SJSA1 (cell line): ENCODE data around the gene DNASE1L1. TPM values are rescaled to one million over a fixed set of nuclear protein-coding genes. Genes with fewer than 3 reads are reported as not detected.
A peak's percentile ranks its signal among the peaks of the same experiment; 100 is the strongest.

ENCODE experiments used
- DNase-seq, 2 experiments: peaks; one replicate each; pipeline ENCODE4 v3.0.0-alpha.2; 2015 to 2020; ENCODE audit warnings: low spot score in 2 of 2, low read depth in 1 of 2
- H3K27ac ChIP-seq: fragments of 250-450 bp; sonication (Bioruptor Pico); 2 replicates; pipeline ENCODE4 v1.5.1; 2020; ENCODE audit warnings: mild to moderate bottlenecking, moderate library complexity
- H3K27me3 ChIP-seq: fragments of 250-450 bp; sonication (Bioruptor Pico); replicated peaks from 2 replicates; pipeline ENCODE4 v1.5.1; 2020; ENCODE audit warnings: mild to moderate bottlenecking, moderate library complexity
- H3K36me3 ChIP-seq: fragments of 250-450 bp; sonication (Bioruptor Pico); 2 replicates; pipeline ENCODE4 v1.5.1; 2020; ENCODE audit warnings: mild to moderate bottlenecking
- H3K4me1 ChIP-seq: fragments of 250-450 bp; sonication (Bioruptor Pico); replicated peaks from 2 replicates; pipeline ENCODE4 v1.6.1; 2021; ENCODE audit warnings: mild to moderate bottlenecking
- H3K4me3 ChIP-seq: fragments of 250-450 bp; sonication (Bioruptor Pico); 2 replicates; pipeline ENCODE4 v1.5.1; 2020; ENCODE audit warnings: mild to moderate bottlenecking
- H3K9me3 ChIP-seq: fragments of 250-450 bp; sonication (Bioruptor Pico); replicated peaks from 2 replicates; pipeline ENCODE4 v1.5.1; 2020; ENCODE audit warnings: mild to moderate bottlenecking
- total RNA-seq: library from RNA; depleted of rRNA; stranded (reverse); fragments of >200 nt; shearing (Covaris generic); gene quantifications from 2 replicates; pipeline ENCODE4 v1.2.3, GENCODE V29; 2014; rRNA removed

Gene DNASE1L1, protein sequence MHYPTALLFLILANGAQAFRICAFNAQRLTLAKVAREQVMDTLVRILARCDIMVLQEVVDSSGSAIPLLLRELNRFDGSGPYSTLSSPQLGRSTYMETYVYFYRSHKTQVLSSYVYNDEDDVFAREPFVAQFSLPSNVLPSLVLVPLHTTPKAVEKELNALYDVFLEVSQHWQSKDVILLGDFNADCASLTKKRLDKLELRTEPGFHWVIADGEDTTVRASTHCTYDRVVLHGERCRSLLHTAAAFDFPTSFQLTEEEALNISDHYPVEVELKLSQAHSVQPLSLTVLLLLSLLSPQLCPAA
- 30.9 and 41.8 TPM in 2 replicates for total RNA-seq

DNA sequence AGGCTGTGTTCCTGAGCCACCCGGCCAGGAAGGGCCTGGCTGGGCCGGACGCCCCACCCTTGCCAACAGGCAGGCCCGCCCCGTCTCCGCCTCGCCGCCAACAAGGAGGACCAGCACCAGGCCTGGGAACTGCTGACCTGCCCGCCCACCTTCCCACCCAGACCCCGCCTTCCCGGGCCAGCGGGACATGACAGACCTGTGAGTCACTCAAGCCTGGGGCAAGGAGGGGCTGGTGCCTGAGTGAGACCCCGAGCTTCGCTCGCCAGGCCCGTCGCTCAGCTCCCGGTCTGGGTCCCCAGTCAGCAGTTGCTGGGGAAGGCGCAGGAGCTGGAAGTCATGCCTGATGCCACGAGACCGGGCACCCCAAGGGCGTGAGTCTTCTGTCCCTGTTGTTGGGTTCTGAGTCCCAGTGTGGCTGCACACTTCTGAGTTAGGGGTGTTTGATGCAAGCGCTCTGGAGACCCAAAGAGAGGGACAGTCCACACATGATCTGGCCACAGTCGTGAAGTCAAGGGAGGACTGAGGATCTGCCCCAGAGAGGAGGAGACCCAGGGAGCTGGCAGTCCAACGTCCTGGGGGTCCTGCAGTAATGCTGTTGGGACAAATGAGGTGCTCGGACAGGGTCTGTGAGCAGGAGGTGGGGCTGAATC is at the start of gene DNASE1L1:
Gene DNASE1L1, minus strand, starts transcription at position 33 of the 650 bp plus-strand sequence. CDS start 3,686 bp downstream, outside the sequence.
- H3K27me3 ChIP-seq: no peaks in the 10 kb centered on the region
- peak; percentile 79 to 96 for DNase-seq
- H3K9me3 ChIP-seq: no peaks in the 10 kb centered on the region
- H3K27ac ChIP-seq: peak within 1 kb of the TSS; percentile 67
- H3K36me3 ChIP-seq: no peaks in the 10 kb centered on the region
- peaks cover 20% of the 10 kb centered on the region for H3K4me1 ChIP-seq
- H3K4me3 ChIP-seq: peak within 1 kb of the TSS; percentile 36

- H3K36me3 ChIP-seq: no peaks in the 10 kb centered on the region
- H3K27me3 ChIP-seq: no peaks in the 10 kb centered on the region
- no peaks in the 10 kb centered on the region for H3K9me3 ChIP-seq
- peak within 1 kb of the TSS; percentile 37 for H3K4me3 ChIP-seq
- no peak within 1 kb of the TSS for H3K27ac ChIP-seq
- H3K4me1 ChIP-seq: peaks cover 12% of the 10 kb centered on the region
- DNase-seq: no peak
These were observed 49.3 kb upstream of the DNASE1L1 start, which contains the start of gene PLXNA3 for GRCh38 chrX:154458116-154458953. TSS of gene PLXNA3 (plus strand) at chrX:154458281. CDS start at chrX:154460184, 1,903 bp downstream.

DNA sequence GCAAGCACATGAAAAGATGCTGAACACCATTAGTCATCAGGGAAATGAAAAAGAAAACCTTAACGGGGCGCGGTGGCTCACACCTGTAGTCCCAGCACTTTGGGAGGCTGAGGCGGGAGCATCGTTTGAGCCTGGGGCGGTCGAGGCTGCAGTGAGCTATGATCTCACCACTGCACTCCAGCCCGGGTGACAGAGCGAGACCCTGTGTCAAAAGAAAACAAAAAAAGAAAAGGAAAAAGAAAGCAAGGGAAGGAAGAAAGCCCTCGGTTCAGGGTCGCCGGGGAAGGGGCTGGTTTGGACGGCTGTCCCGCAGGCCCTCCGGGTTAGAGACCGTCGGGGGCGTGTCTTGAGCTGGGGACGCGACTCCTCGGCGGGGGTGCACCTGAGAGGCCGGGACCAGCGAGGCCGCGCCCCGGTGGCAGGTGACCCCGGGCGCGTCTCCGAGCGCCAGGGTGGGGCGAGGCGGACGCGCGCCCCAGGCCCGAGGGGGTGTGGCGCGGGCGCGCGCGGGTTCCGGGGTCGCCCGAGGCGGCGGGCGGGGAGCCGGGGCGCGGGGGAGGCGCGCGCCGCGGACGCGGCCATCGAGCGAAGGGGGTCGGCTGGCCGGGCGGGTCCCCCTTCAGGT is 48.5 kb upstream of the DNASE1L1 start:
- Histone ChIP-seq H3K9me3 (no peaks in the 10 kb centered on the region), H3K4me1 (peaks cover 12% of the 10 kb centered on the region), H3K27ac (no peak overlapping the region), H3K27me3 (no peaks in the 10 kb centered on the region), H3K36me3 (no peaks in the 10 kb centered on the region; the same call in 1 of the 2 replicates), H3K4me3 (peak overlapping the region; percentile 37)
- DNase-seq: no peak

DNA sequence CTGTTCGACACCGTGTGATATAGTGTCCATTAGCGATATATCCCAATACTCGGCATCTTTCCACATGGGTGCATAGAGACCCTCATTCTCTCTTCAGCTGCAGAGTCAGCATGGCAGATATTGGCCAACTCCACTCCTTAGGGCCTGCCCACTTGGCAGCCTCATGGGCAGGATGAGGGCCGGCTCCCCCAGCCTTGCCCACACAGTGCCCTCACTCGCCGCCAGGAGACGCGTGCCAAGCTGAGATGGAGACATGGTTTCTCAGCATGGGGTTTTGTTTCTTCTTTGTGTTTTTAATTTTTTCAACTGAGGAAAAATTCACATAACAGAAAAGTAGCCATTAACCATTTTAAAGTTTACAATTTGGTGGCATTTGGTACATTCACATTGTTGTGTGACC is 43.8 kb upstream of the DNASE1L1 start:
- Histone ChIP-seq H3K4me3 (no peak overlapping the region), H3K36me3 (peaks cover 15% of the 10 kb centered on the region), H3K27me3 (no peaks in the 10 kb centered on the region), H3K4me1 (peaks cover 12% of the 10 kb centered on the region), H3K9me3 (no peaks in the 10 kb centered on the region), H3K27ac (no peak overlapping the region)
- DNase-seq: no peak

GRCh38 chrX:154450312-154450711 is 41.3 kb upstream of the DNASE1L1 start:
- DNase-seq: no peak
- H3K27me3 ChIP-seq: no peaks in the 10 kb centered on the region
- H3K4me3 ChIP-seq: no peak overlapping the region
- no peaks in the 10 kb centered on the region for H3K9me3 ChIP-seq
- H3K27ac ChIP-seq: no peak overlapping the region
- H3K36me3 ChIP-seq: peaks cover 25% of the 10 kb centered on the region
- peaks cover 4% of the 10 kb centered on the region for H3K4me1 ChIP-seq

- DNase-seq: no peak
- H3K27ac ChIP-seq: no peak overlapping the region
- no peak overlapping the region for H3K4me3 ChIP-seq
- H3K36me3 ChIP-seq: peaks cover 25% of the 10 kb centered on the region
- no peaks in the 10 kb centered on the region for H3K27me3 ChIP-seq
- peaks cover 7% of the 10 kb centered on the region for H3K4me1 ChIP-seq
- no peaks in the 10 kb centered on the region for H3K9me3 ChIP-seq
These were observed 40.6 kb upstream of the DNASE1L1 start for GRCh38 chrX:154449618-154450017.

GRCh38 chrX:154448484-154448883 is 39.4 kb upstream of the DNASE1L1 start:
- Histone ChIP-seq H3K9me3 (no peaks in the 10 kb centered on the region), H3K27ac (no peak overlapping the region), H3K36me3 (peaks cover 29% of the 10 kb centered on the region), H3K27me3 (no peaks in the 10 kb centered on the region), H3K4me3 (no peak overlapping the region), H3K4me1 (peaks cover 10% of the 10 kb centered on the region)
- DNase-seq: no peak

GRCh38 chrX:154446430-154446829 is 37.4 kb upstream of the DNASE1L1 start:
- H3K4me3 ChIP-seq: no peak overlapping the region
- peaks cover 42% of the 10 kb centered on the region for H3K36me3 ChIP-seq
- peaks cover 11% of the 10 kb centered on the region for H3K4me1 ChIP-seq
- no peak overlapping the region for H3K27ac ChIP-seq
- H3K9me3 ChIP-seq: no peaks in the 10 kb centered on the region
- no peak for DNase-seq
- no peaks in the 10 kb centered on the region for H3K27me3 ChIP-seq

GRCh38 chrX:154445776-154446175 is 36.7 kb upstream of the DNASE1L1 start:
- Histone ChIP-seq H3K4me1 (peaks cover 11% of the 10 kb centered on the region), H3K27ac (no peak overlapping the region), H3K4me3 (no peak overlapping the region), H3K36me3 (peaks cover 45% of the 10 kb centered on the region), H3K9me3 (no peaks in the 10 kb centered on the region), H3K27me3 (no peaks in the 10 kb centered on the region)
- no peak for DNase-seq

- Histone ChIP-seq H3K27ac (peak overlapping the region; percentile 19; the same call in 1 of the 2 replicates), H3K36me3 (peaks cover 45% of the 10 kb centered on the region), H3K4me1 (peaks cover 11% of the 10 kb centered on the region), H3K9me3 (no peaks in the 10 kb centered on the region), H3K4me3 (peak overlapping the region; percentile 69), H3K27me3 (no peaks in the 10 kb centered on the region)
- no peak for DNase-seq
These were observed 35.7 kb upstream of the DNASE1L1 start for GRCh38 chrX:154444755-154445246.

- H3K4me3 ChIP-seq: peak within 1 kb of the TSS; percentile 69
- DNase-seq: peak; percentile 37 to 65
- H3K4me1 ChIP-seq: peaks cover 11% of the 10 kb centered on the region
- H3K27me3 ChIP-seq: no peaks in the 10 kb centered on the region
- peak within 1 kb of the TSS; percentile 19; the same call in 1 of the 2 replicates for H3K27ac ChIP-seq
- peaks cover 49% of the 10 kb centered on the region for H3K36me3 ChIP-seq
- no peaks in the 10 kb centered on the region for H3K9me3 ChIP-seq
These were observed 35.1 kb upstream of the DNASE1L1 start, which contains the start of gene FAM50A for GRCh38 chrX:154443992-154444754. TSS of gene FAM50A (plus strand) at chrX:154444141. CDS start at chrX:154444236, 95 bp downstream.

DNA sequence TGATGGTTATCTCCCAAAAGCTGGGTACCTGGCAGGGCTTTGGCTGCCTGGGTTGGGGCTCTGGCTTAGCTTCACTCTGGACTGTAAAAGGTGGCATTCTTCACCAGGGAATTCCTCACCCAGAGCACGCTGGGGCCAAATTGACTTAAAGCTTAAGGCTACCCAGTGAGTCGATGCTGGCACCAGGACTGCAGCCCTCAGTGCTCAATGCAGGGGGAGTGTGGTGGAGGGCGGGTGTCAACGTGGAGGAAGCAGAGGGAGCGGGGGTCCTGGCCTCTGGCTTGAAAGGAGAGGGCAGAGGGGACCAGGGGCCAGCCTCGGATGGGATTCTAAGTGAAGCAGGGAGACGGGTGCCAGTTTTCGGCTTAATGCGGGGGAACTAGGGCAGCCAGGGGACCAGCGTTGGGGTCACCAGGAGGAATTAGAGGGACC is 34.4 kb upstream of the DNASE1L1 start:
- Histone ChIP-seq H3K4me1 (peaks cover 13% of the 10 kb centered on the region), H3K9me3 (no peaks in the 10 kb centered on the region), H3K27ac (no peak overlapping the region), H3K4me3 (peak overlapping the region; percentile 69), H3K36me3 (peaks cover 49% of the 10 kb centered on the region), H3K27me3 (no peaks in the 10 kb centered on the region)
- DNase-seq: no peak
